CD4-positive, alpha-beta T cell treated with Interleukin-12 subunit alpha and Interleukin-12 subunit beta, for 1 hour (primary cell): Measurements from ENCODE around the gene RALY.
"Not testable (repeated sequence)": the region's sequence is repeated elsewhere in the genome, so short reads cannot be mapped to it uniquely, and the experiment has no call there.

ENCODE experiments used
- DNase-seq: peaks from one replicate; pipeline ENCODE4 v3.0.0-alpha.2; 2020

The RALY gene

DNA sequence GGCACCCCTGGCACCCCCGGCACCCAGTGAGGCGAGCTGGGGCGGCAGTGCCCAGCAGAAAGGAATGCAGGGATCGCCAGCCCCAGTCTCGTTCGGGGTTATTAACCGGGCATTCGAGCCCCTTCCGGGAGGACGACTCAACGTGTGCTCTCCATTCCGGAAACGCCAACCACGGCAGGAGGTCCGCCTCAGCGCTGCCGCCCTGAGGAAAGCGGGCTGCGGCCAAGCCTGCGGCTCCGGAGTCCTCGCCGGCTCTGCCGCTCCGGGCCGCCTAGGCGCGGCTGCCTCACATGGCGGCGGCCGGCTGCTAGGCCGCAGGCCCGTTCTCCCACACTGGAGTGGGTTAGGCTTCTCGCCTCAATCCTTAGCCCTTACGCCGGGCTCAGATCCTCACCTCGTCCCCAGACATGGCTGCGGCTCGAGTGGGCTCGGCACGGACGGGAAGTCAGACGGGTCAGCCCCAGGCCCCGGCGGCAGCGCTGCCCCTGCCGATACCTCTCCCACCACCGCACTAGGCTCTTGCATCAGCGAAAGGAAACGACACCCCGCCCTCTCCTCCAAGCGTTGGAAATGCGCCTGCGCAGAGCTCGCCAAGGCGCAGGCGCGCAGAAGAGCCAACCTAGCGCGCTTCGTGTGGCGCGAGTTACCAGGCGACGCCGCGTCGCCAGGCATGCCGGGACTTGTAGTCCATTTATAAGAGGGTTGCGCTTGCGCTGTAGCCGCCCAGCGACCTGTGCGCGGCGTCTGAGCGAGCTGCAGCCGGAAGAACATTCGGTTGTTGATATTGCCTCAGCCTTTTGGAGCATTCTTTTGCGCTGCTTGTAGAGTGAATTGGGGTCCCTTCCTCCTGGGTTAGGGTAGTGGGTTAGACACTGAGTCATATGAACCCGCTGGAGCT, 118.2 kb downstream of the RALY start, which contains the start of gene EIF2S2:
Gene EIF2S2, minus strand, starts transcription at position 542 of the 898 bp plus-strand sequence. Its CDS starts 133 bp downstream, at position 409.
- peak; percentile 97 for DNase-seq

DNA sequence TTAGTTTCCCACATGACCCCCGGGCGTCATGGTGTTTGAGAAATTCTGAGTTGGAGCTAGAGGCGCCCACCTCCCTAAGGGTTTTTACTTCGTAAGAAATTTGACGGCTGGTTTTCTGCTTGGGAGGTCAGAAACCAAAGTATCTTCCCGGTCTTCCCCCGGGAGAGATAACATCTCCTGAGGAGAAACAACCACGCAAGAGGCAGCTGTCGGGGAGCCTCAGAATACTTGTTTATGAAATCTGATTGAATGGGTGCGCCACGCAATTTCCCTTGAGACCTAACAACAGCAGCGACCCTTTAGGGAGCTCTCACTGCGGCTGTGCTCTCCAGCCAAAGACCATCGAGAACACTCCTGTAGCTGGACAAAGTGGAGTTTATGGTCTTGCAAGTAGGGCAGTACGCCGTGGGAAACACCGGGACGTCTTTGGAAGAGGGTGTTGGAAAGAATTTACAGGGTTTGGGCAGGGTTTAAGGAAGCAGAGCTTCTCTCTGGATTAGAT, 118.9 kb downstream of the RALY start:
- DNase-seq: no peak

- DNase-seq: no peak
These were observed 121.1 kb downstream of the RALY start for GRCh38 chr20:34114809-34115208.

DNA sequence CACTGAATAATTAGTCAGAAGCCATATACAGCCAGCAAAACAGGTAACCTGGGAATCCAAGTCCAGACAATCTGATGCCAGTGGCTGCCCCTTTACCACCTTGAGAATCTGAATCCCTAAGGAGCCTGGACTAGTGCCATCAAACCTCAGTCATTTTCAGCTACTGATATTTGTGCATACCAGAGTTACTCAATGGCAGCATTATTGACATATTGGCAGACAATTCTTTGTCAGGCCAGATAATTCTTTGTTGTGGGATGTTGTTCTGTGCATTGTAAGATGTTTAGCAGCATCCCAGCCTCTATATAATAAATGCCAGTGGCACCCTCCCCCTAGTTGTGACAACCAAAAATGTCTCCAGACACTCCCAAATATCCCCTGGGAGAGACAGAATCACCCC, 121.5 kb downstream of the RALY start:
- no peak for DNase-seq

DNA sequence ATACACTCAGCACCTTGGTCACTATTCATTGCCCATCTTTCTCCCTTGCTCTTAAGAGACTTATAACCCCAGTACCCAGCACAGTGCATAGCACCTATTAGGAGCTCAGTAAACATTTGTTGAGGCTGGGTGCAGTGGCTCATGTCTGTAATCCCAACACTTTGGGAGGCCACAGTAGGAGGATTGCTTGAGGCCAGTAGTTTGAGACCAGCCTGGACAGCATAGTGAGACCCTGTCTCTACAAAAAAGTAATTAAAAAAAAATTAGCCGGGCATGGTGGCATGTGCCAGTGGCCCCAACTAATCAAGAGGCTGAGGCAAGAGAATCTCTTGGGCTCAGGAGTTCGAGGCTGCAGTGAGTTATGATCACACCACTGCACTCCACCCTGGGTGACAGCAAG, 126.5 kb downstream of the RALY start:
- no peak for DNase-seq

DNA sequence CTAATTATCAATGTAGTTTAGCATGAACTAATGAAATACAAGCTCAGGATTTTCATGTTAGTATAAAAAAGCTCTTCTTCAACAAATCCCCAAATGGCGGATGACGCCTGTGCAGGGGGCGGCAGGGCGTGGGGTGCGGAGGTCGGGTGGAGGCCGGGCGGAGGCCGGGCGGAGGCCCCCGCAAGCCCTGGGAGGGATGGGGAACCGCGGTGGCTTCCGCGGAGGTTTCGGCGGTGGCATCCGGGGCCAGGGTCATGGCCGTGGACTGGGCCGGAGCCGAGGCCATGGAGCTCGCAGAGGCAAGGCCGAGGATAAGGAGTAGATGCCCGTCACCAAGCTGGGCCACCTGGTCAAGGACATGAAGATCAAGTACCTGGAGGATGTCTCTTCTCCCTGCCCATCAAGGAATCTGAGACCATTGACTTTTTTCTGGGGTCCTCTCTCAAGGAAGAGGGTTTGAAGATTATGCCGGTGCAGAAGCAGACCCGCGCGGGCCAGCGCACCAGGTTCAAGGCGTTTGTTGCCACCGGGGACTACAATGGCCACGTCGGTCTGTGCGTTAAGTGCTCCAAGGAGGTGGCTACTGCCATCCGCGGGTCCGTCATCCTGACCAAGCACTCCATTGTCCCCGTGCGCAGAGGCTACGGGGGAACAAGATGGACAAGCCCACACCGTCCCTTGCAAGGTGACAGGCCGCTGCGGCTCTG, 128.7 kb downstream of the RALY start:
- DNase-seq: no peak

GRCh38 chr20:34123309-34123708, 129.6 kb downstream of the RALY start:
- no peak for DNase-seq

DNA sequence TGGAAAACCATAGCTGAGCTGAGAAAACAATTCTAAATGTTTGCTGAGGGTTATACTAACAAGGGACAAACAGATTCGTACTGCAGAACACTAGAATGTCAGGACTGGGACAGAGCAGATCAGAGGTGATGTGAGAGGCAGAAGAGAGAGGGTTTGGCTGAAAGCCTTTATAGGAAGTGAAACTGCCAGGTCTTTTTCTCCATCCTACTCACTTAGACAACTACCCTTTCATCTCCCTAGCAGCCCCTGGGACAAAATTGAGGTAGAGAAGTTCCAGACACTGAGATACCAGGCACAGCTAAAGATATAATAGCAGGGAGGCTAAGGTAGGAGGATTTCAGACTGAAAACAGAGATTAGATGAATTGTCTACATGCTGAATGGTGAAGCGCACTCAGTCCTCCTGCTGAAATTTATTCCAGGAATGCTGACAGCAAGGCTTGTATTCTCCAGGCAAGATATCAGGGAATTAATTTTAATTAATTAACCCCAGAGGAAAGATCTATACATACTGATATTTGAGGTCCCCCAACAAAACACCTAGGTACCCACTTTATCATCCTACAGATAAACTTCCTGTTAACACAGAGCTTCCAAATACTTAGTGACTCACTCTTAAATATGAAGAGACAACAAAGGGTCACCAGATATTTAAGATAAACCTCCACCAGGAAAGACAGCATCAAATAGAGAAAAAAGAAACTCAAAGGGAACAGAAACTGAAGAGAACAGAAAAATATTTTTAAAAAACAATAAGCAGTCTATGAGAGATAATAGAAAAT, 130.9 kb downstream of the RALY start:
- no peak for DNase-seq

GRCh38 chr20:34127792-34128191, 134.1 kb downstream of the RALY start:
- no peak for DNase-seq

- peak; percentile 79 for DNase-seq
These were observed 135.9 kb downstream of the RALY start for GRCh38 chr20:34129518-34130162.

DNA sequence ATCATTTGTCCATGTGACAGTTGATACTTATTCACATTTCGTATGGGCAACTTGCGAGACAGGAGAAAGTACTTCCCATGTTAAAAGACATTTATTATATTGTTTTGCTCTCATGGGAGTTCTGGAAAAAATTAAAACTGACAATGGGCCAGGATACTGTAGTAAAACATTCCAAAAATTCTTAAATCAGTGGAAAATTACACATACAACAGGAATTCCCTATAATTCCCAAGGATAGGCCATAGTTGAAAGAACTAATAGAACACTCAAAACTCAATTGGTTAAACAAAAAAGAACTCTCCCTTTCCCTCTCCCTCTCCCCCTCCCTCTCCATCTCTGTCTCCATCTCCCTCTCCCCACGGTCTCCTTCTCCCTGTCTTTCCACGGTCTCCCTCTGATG, 137.8 kb downstream of the RALY start:
- no peak for DNase-seq

- not testable (repeated sequence) for DNase-seq
These were observed 138.8 kb downstream of the RALY start for GRCh38 chr20:34132491-34132890.

DNA sequence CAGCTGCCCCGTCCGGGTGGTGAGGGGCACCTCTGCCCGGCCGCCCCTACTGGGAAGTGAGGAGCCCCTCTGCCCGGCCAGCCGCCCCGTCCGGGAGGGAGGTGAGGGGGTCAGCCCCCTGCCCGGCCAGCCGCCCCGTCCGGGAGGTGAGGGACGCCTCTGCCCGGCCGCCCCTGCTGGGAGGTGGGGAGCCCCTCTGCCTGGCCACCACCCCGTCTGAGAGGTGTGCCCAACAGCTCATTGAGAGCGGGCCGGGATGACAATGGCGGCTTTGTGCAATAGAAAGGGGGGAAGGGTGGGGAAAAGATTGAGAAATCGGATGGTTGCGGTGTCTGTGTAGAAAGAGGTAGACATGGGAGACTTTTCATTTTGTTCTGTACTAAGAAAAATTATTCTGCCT, 139.2 kb downstream of the RALY start:
- not testable (repeated sequence) for DNase-seq

GRCh38 chr20:34133365-34133860, 139.7 kb downstream of the RALY start:
- not testable (repeated sequence) for DNase-seq
